GM21381 (cell line): ENCODE measurements around the gene SEPSECS.

ENCODE experiments used
- ATAC-seq: cut with Tn5 transposase; IDR thresholded peaks from one replicate; pipeline ENCODE4 v1.9.1; 2021; ENCODE audit warnings: mild to moderate bottlenecking, moderate library complexity; ENCODE audit not compliant: unreplicated experiment

SEPSECS gene

GRCh38 chr4:25157081-25157480, 3.2 kb downstream of the SEPSECS start:
- ATAC-seq, result no peak

DNA sequence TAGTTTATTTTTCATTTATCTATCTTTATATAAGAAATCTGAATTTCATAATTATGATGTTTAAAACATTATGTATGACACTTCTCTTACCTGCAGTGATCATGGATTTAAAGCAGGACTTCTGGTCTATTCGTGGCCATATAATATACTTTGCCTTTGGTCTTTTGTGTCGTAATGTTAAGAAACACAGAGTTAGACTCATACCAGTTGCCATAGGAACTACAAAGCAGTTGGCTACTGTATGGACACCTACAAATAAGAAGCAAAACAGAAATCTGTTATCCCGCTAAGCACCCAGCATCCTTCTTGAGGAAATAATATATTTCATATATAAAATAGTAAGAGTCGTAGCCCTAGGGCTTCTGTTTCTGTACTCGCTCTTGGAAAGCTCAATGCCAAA, 4.3 kb downstream of the SEPSECS start:
- no peak for ATAC-seq

DNA sequence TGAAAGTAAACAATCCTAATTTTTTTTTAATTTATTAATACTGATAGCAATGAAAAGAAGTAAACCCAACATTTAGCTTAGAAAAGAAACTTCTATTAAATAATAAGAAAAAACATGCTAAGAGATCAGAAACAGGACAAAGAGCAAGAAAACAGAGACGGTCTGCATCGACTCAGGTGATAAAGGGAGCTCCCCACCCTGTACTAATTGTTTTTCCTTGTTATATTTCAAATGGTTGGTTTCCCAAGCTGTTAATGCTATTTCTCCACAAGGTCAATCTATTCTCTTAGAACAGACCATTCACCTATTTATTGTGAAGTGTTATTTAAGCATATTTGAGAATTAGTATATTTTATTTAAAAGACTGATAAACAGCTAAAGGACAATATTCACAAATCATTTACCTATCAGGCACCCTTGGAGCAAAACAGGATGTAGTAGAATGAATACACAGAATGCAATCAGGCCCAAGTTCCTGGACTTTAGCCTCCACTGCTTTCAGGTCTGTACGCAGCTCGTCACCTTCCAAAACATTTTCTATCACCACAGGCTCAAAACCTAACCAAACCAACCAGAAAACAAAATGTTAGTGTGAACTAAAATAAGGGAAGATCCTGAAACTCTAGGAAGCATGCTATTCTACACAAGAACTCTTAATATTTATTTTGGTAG, 5.5 kb downstream of the SEPSECS start:
- ATAC-seq, result no peak

DNA sequence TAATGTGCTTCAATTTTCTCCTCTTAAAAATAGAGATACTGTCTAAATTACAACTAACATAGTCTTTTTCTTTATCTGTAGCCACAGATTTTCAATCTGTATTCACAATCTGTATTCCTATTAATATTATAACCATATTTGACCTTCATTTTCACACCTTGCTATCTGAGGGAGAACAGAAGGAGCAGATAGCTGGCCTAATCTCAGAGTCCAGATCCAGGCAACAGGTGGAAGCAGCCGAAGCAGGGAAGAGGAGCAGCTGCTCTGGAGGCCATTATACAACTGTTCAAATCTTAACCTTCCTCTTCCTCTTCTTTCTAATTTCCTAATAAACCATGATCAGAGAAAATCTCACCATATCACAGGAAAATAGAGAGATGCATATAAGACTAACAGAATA, 14.2 kb downstream of the SEPSECS start:
- ATAC-seq, result no peak

DNA sequence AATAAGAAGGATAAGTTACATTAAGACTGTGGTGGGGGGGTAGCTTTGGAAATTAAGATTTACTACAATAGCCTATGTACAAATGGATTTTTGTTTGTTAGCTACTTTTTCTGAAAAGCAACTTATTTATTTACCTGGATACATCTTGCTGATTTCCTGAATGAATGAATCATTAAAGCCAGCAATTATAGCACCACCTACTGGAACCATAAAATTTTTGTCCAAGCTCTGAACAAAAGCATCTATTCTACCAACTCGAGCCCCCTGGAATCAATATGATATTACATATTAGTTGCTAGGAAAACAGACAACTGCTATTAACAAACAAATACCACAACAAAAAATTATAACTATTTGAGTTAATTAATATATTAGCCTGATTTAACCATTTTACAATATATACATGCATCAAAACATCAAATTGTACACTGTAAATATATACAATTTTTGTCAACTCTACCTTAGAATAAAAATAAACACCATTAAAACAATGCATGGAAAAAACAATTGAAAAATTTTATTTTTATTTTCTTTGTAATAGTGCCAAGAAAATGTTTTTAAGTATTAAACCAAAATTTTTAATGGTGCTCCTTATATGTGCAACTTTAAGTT, 15.3 kb downstream of the SEPSECS start:
- ATAC-seq, result no peak

DNA sequence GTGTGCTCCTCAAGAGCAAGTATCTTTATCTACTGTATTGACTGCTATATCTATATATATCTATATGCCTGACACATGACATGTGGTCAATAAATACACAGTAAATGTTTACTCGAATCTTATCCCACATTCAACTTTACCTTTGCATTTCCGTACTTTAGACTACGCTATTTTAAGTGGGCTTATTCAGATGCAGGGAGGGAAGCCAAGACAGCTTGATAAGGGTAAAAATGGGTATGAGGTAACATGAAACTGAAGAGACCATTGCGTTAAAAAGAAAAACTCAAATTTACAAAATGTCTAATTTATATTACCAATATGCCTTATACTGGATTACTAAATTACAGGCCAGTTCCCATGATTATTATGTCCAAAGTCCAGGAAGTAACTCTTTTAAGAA, 17.8 kb downstream of the SEPSECS start:
- no peak for ATAC-seq

DNA sequence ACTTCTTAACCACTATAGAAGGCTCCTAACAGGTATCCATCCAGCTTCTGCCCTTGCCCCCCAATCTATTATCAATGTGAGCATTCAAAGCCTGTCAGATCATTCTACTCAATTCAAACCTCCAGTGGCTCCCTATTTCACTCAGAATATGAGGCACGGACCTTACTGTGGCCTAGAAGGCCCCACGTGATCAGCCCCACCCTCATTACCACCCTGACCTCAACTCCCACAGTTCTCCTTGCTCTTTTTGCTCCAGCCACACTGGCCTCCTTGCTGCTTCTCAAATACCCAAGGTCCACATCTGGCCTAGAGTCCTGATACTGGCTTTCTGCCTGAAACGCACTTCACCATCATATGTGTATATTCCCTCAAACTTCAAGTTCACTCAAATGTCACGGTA, 18.7 kb downstream of the SEPSECS start:
- ATAC-seq, result no peak

DNA sequence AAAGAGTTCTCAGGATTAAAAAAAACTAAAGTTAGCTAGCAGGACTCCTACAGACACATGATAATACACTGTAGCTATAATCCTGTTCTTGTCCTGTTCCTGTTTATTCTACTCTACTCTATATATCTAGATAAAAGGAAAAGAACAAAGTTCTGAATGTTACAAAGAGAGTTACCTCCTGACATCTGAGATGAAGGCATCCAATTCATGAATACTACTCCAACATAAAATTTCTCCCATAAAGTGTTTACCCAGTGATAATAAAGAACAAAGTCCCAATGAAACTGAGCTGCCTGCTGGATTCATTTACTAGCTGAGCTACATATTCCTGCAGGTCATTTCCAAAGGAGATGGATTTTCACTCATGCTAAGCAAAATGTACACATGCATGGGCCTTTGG, 27.1 kb downstream of the SEPSECS start:
- ATAC-seq, result no peak

- no peak for ATAC-seq
Measured at GRCh38 chr4:25131926-25132325, 28.3 kb downstream of the SEPSECS start.

- ATAC-seq, result no peak
Measured at GRCh38 chr4:25131381-25131780, 28.9 kb downstream of the SEPSECS start.

DNA sequence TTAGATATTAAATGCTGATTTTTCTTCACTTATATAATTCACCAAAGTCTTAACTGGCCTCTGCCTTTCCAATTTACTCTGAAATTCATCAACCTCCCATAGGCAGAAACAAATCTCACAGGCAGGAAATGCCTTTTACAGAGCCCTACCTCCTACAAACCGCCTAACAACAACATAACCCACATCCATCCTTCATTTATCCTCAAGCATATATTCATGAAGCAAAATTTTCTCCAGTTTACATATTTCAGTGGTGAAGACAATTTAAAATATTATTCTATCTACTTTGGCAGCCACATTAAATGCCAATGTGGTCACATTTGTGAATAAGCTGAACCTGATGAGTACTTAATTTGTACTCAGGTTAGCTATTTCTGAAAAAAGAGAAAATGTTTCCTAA, 30.3 kb downstream of the SEPSECS start:
- no peak for ATAC-seq

DNA sequence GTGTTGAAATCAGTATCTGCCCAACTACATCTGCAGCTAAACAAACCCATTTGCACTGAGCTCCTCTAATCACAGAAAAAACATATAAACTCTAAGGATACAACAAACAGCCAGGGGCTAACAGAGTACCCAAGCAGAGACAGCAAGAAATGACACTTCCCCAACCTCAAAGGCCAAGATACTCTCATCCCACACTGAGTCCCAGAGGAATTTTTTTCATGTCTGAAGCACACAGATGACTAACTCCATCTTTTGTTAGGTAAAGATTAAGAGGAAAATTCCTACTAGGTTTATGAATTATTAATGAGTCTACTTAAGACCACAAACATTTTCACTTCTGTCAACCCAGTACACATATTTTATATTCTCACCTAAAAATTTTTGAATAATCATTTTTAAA, 31.6 kb downstream of the SEPSECS start:
- ATAC-seq, result no peak

GRCh38 chr4:25123236-25123635, 37.0 kb downstream of the SEPSECS start:
- ATAC-seq, result peak; percentile 94

DNA sequence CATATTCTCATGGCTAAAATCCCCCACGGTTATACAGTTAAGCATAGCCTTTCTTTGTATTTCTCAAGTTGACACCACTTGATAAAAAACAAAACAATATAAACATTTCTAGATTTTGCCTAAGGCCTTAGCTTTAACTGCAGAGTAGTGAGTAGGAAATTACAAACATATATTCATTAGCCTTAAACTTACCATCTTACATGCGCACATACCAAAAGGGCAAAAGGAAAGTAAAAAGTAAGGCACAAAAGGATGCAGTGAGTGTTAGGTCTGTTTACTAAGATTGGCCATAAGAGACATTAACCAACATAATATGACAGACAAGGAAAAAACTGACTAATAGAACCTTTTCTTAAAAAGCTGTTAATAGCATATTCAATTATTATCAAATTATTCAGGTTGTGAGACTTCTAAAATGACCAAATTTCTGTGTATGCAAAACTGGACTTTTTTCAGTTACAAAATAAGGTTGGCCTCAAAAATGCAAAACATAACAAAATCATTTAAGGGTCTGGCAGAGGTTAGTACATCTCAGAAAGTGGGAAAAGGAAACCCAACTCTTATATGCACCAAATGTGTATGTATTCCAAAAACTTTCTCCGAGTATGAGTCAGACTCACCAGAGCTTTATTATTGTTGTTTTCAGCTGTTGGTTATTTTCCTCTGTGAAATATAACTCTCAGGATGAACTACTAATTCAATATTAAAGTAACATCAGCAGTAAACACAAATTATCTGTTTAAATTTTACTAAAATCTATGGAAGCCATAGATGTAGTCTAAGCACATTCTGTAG, 39.9 kb downstream of the SEPSECS start:
- ATAC-seq, result no peak

GRCh38 chr4:25117716-25118472, 42.4 kb downstream of the SEPSECS start:
- no peak for ATAC-seq

DNA sequence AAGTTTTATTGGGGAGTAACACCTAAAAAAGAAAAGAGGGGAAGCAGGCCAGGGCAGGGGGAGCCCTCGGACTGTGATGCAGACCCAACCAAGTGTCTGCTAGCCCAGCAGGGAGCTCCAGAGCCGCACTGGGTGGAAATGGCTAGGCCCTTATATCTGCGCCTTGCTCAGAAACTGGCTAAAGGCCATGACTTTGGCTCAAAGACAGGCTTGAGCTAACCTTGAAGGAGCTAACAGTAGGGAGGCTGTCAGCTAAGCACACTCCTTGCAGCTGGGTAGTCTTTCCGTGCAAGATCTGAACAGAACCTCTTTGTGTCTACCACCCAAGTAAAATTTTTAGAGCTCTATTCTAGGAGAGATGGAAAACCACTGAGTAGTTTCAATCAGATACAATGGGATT, 43.0 kb downstream of the SEPSECS start:
- no peak for ATAC-seq

DNA sequence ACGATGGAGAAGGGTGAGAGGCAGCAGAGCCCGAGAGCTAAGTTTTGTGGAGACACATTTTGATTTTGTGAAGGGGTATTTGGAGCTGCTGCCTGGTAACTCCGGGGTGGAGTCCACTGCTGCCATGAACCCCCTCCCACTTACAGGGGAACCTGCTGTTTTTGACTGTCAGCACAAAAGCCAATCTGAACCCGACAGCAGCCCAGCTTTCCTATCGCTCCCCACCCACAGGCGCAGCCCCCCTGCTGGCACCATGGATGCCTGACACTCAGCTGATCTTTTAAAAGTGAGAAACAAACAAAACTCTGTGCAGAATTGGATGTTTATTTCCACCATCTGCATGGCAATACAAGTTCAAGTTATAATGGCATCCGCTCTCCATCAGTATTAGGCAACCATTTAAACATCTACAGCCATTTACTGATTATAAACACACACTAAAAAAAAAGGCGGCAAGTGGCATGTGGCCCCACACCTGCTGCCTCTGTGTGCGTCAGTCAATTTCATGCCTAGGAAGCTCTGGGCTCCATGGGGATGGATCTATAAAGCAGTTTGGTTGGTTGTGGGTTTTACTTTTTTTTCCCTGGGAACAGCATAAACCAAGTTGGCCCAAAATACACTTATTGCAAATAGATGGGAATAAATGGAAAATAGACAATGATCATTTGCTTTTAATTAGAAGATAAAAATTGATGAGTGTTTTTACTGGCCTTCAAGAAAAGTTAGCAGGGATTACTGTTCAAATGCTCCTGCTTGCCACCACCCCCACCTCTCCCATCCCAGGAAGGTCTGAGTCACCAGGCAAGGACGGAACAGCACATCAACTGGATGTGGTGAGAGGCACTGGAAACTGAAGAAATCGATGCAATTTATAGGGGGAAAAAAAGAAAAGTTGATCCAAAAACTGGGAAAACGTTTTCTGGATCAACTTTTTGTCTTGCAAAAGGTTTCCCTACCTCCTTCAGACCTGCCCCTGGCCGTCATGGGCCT, 46.0 kb downstream of the SEPSECS start:
- no peak for ATAC-seq

DNA sequence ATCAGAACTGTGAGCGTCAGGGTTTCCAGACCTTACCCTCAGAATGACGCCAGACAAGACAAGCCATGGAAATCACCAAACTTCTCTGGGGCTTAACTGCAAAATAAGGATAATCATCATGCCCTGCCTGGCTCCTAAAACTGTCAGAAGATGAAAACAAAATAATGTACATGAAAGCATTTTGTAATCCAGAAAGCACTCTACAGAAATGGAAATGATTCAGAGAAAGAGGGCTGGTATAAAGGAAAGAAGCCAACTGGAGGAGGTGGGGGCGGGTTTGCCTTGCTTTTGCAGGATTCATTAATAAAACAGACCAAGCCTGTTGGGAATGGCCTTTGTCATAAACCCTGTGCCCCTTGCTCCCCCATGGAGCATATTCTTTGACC, 47.3 kb downstream of the SEPSECS start:
- no peak for ATAC-seq

DNA sequence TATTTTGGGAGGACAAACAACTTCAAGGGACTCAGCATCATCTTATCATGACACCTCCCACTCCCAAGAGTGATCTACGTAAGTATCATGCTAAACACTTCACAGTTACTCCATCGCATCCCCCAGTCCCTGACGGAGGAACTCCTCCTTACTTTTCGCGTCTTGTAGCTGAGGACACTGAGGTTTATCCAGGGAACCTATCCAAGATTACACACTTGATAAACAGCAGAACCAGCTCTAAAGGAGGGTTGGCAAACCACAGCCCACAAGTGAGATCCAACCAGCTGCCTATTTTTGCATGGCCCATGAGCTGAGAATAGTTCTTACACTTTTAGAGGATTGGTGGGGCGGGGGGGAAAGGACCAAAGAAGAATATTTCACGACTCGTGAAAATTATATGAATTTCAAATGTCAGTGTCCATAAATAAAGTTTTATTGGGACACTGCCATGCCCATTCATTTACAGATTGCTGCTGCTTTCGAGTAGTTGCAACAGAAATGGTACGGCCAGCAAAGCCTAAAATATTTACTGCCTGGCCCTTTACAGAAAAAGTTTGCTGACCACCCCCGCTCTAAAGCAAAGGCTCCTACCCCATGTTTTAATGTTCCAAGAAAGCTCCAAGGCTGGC, 47.8 kb downstream of the SEPSECS start:
- ATAC-seq, result no peak

DNA sequence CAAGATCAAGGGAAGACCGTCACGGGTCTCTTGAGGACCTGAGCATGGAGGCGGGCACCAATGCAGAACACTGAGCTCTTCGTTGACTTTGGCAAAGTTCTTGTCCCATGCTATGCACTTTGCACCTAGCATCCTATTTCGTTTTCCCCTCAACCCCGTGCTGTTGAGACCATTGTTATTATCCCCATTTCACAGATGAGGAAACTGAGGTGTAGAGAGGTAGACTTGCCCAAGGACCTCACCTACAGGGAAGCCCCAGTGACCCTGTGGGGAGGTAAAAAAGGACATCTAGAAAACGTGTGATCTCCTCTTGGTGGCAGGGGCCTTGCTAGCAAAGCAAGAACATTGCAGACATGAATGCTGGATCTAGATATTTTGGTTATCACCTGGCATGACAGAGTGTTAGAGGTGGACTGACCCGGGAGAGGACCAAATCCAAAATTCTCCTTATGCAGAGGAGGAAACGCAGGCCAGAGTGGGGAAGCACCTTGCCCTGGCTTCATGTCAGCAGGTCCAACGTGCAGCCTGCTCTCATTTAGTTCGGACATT, 48.5 kb downstream of the SEPSECS start:
- no peak for ATAC-seq
